OCI-M2 (cell line): Measurements from ENCODE around the gene CEP85L.

Experiments used
- DNase-seq: peaks from one replicate; lab custom pipeline; 2025; ENCODE audit not compliant: unreplicated experiment; lab: John Stamatoyannopoulos, UW

Gene CEP85L

GRCh38 chr6:118651282-118652050, at the start of gene CEP85L:
Gene CEP85L, minus strand, starts transcription at chr6:118651591. Its CDS starts 322 bp downstream, at chr6:118651269.
- peak; percentile 61 for DNase-seq

- no peak for DNase-seq
Measured at GRCh38 chr6:118700531-118700930, 49.1 kb upstream of the CEP85L start.

GRCh38 chr6:118697554-118697953, 46.2 kb upstream of the CEP85L start:
- DNase-seq: no peak

GRCh38 chr6:118696271-118696670, 44.9 kb upstream of the CEP85L start:
- DNase-seq: no peak

GRCh38 chr6:118693562-118693961, 42.2 kb upstream of the CEP85L start:
- DNase-seq: no peak

- no peak for DNase-seq
Measured at GRCh38 chr6:118685823-118686449, 34.5 kb upstream of the CEP85L start.

GRCh38 chr6:118683881-118684872, 32.8 kb upstream of the CEP85L start:
- DNase-seq: no peak

GRCh38 chr6:118680452-118681095, 29.2 kb upstream of the CEP85L start:
- DNase-seq: no peak

- no peak for DNase-seq
Measured at GRCh38 chr6:118679327-118679901, 28.0 kb upstream of the CEP85L start.

GRCh38 chr6:118678866-118679265, 27.5 kb upstream of the CEP85L start:
- no peak for DNase-seq

- DNase-seq: no peak
Measured at GRCh38 chr6:118677193-118677592, 25.8 kb upstream of the CEP85L start.

GRCh38 chr6:118675225-118675624, 23.8 kb upstream of the CEP85L start:
- DNase-seq: no peak

- DNase-seq: no peak
Measured at GRCh38 chr6:118674772-118675171, 23.4 kb upstream of the CEP85L start.

GRCh38 chr6:118672678-118673077, 21.3 kb upstream of the CEP85L start:
- no peak for DNase-seq

- no peak for DNase-seq
Measured at GRCh38 chr6:118669561-118669960, 18.2 kb upstream of the CEP85L start.

- DNase-seq: no peak
Measured at GRCh38 chr6:118668761-118669385, 17.5 kb upstream of the CEP85L start.

GRCh38 chr6:118667988-118668387, 16.6 kb upstream of the CEP85L start:
- DNase-seq: no peak

- no peak for DNase-seq
Measured at GRCh38 chr6:118665011-118665410, 13.6 kb upstream of the CEP85L start.

- DNase-seq: no peak
Measured at GRCh38 chr6:118663993-118664985, 12.9 kb upstream of the CEP85L start.
